TTC549 (cell line): ENCODE measurements around the gene RADIL.

ENCODE experiments used
- FAIRE-seq: peaks from 2 replicates; lab custom pipeline; 2012; peaks lifted over from hg19 to GRCh38; lab: Jason Lieb, UNC

The RADIL gene

DNA sequence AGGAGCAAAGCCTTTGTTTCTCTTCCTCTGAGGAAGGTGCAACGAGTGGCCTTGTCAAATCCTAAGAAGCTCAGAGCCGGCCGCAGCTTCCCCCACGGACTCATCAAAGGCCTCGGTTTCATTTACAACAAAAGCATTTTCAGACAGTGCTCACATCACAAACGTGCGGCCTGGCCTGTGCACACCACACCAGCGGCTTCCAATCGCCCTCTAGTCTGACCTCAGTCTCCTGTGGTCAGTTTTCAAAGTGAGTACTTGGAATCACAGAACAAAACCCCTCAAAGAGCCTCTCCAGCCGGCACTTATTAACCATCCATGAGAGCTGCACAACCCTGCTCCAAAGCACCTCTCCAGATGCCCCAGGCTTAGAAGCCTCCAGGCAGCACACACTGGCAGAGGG lies 3.3 kb downstream of the RADIL start:
- FAIRE-seq: no peak

DNA sequence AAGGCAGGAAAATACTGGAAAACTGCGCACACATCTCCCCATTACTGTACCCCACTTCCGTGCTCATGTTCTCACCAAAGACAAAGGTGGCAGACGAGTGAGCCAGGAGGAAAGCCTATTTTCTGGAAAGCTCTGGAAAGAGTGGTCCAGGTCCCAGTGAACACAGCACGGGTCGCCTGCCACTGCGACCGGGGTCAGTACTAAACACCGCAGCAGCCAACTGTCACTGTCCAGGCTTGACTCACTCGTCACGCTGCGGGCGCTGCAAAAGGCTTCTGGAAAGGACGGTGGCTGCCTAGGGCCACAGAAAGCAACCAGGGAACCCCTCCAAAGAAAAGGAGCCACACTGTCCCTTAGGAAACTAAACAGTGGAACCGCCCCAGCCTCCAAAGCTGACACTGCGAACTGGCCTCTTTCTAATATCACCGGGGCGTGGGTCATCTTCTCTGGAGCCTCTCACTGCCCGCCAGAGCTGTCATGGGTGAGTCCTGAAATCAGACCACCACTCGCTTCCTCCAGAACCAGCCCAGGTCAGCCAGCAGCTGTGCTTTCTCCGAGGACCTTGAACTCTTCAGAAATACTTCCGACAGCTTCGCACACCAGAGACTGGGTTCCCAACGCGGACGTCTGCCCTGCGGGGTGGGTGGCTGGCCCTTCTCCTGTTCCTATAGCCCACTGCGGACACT lies 4.0 kb downstream of the RADIL start:
- FAIRE-seq: no peak

DNA sequence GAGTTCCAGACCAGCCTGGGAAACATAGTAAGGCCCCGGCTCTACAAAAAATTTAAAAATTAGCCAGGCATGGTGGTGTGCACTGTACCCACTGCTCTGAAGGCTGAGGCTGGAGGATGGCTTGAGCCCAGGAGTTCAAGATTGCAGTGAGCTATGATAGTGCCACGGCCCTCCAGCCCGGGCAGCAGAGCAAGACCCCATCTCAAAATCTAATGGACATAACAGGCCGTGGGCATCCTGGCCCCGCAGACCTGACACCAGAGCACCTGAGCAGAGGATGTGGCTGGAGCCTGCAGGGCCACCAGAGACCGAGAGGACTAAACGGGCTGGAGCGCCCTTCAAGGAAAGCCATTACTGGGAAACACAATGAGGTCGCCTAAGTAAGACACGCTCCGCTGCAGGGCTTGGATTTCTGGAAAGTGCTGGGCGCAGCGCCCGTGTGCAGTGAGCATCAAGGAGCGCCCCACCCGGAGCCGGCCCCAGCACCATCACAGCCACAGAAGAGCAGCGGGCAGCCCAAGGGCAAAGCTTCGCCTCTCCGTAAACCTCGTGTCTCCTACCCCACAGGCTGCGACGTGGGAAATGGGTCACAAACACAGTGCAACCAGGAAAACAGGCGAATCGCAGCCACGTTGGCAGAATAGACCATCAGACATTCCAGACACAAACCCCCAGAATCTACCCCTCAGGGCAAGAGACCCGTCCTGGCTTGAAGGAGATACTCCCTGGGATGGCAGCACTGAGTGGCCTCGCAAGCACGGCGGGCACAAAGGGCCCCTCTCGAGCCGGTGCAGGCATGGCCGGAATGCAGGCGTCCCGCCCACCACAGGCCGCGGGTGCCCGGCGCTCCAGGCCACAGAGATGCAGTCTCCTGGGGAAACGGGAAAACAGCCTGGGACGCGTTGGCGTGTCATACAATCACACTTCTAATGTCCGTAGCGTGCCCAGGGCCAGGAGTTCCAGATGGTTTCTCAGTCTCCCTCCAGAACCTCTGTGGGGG lies 4.9 kb downstream of the RADIL start:
- FAIRE-seq: no peak

DNA sequence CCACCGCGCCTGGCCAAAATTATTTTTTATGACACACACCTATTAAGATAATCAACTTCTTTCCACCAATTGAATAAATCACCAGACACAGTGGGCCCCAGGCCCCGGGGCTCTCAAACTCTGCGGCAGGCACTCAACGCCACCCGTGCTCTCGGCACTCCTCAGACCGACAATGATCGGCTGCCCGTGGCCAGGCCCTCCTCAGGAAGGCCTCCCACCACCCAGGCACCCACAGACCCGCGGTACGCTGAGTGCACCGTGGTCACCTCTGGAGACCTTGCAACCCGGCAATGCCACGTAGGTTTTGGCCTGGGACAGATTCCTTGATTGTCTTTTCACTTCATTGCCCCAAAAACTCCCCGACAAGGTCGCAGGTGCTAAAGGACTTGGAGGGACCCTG lies 6.9 kb downstream of the RADIL start:
- FAIRE-seq: no peak

DNA sequence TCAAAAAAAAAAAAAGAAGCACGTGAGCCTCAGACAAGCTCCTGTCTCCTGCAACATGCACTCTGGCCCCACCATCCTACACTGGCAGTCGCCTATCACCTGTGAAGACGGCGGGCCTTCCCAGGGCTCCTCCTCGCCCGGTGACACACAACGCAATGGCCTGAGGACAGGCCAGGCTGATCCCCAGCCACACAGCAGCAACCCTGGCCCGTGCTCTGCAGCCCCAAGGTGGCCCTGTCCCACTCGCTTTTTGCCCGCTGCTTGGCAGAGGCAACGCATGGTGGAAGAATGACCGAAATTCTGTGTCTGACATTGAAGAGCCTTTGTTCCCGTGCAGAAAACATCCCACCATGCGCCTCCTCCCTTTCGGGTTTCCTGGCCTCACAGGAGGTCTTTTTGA lies 8.1 kb downstream of the RADIL start:
- no peak for FAIRE-seq

DNA sequence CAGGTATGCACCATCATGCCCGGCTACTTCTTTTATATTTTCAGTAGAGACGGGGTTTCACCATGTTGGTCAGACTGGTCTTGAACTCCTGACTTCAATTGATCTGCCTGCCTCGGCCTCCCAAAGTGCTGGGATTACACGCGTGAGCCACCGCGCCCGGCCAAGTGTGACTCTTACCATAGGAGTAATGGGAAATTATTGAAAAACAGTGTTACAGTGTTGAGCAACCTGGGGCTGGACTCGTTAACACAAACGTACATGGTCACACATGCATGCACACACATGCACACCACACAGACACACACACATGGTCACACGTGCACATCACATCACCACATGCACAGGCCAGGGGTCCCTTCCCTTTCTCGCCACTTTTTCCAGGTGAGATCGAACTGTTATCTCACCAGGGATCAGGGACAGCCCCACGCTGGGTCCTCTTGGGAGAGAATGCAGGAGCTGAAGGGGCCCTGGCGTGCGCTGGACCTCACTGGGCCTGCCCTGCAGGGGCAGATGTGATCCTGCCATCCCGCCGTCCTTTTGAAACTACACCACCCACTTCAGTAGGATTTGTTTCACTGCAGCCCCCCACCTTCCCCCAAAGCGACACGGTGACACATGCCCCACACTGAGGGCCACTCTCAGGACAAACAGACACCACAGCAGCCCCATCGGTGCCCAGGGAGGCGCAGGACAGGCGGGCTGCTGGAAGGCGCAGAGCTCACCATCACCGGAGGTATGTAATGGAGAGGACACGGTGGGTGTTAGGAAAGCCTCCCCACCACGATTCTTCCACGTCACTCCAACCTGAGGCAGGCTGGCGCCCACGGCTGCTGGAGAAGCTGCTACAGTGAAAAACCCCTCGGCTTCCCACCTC lies 10.2 kb downstream of the RADIL start:
- FAIRE-seq: no peak

DNA sequence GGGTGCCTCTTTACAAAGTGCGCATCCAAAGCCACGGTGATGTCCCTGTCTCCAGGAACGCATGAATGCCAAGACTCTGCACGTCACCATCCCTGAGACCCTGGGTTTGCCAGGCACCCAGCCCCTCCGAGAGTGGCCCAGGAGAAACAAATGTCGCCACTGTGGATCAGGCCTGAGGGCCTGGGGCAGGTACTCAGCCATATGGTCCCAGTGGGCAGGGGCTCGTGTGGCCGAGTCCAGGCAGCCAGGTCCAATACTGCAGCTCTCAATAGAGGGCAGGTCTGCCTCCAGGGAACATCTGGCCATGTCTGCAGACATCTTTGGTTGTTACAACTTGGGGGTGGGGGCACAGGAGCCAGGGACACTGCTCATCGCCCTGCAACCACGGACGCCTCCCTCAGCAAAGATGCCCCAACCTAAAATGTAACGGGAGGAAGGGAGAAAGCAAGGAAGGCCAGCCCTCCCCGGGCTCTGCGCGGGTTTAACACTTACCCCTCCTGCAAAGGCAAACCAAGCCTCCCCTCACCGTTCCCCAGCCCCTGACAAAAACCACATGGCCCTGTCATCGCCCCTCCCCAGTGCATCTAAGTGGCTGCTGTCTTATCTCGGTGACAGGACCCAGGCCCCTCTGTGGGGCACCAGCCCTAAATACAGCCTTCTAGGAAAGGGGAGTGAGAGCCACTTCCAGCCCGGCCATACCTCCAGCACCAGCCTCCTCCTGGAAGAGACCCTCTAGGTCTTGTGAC lies 11.4 kb downstream of the RADIL start:
- FAIRE-seq: no peak

DNA sequence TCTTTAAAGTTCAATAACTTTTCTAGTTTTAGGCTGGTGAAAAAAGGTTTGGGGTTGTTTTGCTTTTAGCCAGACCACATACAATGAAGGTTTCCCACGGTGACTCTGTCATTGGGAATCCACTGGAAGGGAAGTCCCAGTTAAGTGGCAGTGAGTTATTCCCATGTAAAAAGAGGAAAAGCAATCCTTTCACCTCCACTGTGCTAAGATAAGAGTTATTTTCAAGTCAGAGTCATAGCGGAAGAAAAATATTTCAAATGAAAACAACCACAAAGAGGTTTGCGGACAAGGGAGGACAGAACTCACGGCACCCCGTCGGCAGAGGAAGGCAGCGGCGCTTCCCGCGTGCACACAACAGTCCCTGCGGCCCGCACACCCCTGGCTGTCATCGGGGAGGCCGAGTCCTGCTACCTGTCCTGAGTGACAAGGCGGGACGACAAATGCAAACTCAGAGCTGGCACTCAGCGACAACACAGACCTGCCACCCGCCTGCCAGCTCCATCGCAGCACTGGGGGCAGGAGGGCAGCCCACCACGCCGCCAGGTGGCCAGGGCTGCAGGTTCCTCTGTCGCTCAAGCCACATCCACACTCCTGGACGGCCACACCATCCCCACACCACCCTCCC lies 12.3 kb downstream of the RADIL start:
- FAIRE-seq: no peak

DNA sequence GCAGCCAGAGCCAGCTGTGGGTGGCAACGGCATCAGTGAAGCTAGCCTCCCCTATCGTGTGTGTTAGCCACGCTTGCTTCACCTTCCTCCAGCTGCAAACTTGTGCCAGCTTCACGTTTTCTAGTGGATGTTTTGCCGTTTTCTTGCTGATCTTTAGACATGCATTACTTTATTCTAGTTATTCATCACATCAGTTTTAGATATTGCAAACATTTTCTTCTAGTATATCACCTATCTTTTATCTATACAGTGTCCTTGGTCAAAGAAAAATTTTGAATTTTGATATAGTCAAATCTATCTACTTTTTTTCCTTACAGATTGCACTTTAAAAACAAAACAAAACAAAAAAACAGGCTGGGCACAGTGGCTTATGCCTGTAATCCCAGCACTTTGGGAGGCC lies 15.0 kb downstream of the RADIL start:
- FAIRE-seq: no peak

DNA sequence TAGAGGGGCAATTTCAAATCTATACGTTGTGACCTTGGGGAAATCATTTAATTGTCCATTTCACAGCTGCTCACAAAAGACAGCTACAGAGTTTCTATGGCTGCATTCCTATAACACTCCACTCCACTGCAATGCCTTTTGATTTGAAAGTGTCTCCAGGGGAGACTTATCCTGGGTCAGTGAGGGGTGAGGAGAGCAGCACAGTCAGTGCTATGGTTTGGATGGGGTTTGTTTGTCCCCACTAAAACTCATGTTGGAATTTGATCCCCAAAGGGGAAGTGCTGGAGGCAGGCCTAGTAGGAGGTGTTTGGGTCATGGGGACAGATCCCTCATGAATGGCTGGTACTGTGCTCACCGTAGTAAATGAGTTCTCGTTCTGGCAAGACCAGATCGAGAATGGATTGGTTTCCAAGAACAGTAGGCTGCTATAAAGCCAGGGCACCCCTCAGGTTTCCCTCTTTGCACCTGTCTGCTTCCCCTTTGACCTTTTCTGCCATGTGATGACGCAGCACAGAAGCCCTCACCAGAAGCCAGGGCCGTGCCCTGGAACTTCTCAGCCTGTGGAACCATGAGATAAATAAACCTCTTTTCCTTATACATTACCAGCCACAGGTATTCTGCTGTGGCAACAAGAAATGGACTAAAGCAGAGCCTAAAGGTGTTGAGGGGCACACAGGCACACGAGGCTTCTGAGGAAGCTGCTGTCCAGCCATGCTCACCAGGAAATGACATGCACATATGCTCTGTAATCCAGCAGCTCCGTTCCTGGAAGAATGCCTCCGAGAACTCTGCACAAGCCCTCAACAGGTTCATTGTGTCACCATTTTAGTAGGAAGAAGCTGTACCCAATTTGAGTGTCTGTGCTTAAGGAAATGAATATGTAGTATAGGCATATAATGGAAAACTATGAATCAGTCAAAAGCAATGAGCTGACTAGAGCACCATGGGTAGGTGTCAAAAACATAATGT lies 16.7 kb downstream of the RADIL start:
- no peak for FAIRE-seq

DNA sequence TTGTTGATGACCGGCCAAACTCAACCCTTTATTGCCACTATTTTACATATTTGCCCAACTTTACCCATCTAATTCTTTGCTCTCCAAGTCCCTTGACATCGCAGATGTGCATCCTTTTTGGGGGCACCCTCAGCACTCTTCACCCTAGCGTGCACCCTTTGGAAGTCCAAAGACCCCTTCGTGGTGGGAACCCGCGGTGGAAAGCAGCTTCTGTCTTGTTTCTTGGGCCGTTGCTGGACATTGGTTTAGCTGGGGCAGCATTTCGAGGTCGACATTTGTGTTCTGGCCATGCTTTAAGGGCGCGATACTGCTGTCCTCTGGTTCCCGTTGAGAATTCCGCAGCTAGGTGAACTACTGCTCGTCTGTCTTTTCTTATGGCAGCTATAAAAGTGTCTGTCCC lies 21.4 kb downstream of the RADIL start:
- FAIRE-seq: no peak

DNA sequence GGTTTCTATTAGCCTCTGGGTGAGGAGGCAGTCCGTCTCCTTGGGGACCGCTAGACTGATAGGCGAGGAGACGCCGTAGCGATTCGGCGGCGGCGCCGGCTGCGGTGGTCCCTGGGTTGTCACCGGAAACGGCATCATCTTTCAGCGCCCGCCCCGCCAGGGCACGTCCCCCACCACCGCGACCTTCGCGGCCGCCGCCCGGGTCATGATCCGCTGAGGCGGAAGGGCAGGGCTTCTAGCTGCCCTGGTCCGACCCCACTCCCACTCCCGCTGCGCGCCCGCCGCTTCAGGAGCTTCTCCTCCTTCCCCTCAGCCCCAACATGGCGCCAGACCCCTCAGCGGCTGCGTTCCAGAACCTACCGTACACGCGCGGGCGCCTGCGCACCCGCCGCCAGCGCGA lies 21.8 kb downstream of the RADIL start, which contains the start of gene PAPOLB:
Gene PAPOLB (minus strand): TSS at position 358 of the 400 bp plus-strand sequence. CDS start 220 bp downstream, at position 138.
- no peak for FAIRE-seq

DNA sequence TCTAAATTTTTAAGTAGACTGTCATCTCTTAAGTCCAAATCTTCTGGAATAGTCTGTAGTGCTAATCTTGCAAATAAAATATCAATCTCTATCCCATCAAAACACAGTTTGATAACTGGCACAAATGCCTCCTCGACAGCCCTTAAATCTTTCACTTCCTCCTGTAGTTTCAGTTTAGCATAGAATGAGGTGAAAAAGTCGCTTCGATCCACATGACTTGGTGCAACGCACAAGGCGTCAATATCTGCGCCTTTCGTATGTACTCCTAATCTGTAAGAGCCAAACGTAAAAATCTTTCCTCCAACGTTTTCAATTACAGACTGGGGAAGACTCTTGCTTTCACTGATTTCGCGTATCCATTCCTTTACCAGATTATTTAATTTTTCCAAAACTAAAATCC lies 22.3 kb downstream of the RADIL start:
- no peak for FAIRE-seq

DNA sequence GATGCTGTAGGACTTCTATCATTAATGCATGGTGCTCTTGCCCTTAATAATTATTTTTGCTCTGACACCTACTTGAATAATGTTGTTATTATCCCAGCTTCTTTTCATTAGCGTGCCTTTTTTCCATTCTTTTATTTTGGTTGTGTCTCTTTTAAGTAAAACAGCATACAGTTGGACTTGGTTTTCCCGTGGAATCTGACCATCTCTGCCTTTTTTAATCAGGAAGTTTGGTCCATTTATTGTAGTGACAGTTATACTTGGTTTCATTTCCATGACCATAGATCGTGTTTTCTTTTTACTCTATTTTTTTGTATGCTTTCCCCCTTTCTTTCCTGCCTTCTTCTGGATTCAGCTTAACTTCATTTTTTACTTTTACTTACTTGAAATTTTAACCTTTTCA lies 26.3 kb downstream of the RADIL start:
- no peak for FAIRE-seq

DNA sequence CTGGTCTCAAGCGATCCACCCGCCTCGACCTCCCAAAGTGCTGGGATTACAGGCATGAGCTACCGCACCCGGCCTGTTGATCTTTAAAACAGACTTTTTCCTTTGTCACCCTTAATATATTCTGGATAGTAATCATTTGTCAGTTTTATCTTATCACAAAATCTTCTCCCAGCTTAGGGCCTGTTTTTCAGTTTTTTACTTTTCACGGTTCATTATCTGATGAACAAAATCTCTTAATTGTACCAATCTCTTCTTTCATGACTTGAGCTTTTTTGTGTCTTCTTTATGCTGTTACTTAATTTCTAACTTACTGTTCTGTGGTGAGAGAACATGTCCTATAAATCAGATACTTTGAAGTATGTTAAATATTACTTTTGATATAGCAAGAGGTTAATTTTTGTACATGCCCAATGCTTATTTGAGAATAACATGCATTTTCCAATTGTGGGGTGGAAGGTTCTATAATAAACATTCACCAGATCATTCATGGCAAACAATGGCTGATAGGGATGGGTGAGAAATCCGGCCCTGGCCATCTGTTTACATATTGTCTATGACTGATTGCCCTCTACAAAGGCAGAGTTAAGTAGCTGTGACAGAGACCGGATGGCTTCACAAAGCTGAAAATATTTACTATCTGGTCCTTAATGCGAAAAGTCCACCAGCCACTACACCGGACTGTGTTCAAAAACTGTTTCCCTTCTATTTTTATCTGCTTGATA lies 27.0 kb downstream of the RADIL start:
- FAIRE-seq: no peak

DNA sequence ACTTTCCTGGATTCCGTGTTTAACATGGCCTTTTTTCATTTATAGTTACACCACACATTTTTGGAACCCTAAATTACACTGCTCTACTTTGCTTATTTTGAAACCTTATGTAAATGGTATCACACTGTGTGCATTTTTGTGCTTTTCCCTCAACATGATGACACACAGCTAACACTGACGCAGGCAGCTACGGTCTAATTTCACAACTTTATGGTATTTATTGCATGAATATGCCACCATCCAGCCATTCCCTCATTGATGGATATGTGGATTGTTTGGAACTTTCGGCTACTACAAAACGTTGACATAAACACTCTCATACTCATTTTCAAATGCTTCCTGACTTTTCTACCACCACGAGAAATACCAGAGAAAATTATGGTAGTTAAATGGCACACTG lies 28.6 kb downstream of the RADIL start:
- no peak for FAIRE-seq

DNA sequence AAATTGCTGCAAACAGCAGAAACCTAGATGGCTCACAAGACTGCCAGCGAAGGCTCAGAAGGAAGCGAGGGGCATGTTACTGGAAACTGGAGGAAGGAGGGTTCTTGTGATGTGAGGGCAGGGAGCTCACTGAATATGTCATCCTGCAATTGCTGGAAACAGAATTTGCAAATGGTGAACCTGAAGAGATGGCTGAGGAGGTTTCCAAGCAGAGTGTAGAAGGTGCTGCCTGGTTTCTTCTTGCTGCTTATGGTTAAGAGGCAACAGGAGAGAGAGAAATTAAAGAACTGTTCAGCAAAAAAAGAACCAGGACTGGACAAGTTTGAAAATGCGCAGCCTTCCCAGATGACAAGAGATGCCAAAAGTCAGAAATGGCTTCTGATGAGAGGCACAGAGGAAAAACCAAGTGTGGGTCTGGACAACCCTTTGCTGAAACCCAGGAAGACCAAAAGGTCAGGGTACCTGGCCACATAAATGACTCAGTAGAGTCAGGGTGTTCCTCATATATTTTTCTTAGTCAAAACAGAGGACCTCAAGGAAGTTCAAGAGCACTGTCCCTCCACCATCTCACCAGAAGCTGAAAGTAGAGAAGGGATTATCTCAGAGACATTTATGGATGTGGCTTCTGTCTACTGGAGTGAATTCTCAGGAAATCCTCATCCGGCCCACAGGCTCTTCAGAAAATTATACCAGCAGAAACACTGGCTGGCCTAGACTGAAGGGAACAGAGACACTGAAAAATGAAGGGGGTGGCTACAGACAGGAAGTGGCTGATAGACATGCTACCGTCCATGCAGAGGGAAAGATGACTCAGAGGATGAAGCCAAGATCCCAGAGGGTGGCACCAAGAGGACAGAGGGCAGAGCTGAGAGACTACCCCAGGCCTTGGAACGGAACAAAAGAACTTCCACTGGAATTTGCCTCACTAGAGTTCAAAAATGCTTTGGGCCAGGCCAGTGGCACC lies 31.8 kb downstream of the RADIL start:
- FAIRE-seq: no peak

DNA sequence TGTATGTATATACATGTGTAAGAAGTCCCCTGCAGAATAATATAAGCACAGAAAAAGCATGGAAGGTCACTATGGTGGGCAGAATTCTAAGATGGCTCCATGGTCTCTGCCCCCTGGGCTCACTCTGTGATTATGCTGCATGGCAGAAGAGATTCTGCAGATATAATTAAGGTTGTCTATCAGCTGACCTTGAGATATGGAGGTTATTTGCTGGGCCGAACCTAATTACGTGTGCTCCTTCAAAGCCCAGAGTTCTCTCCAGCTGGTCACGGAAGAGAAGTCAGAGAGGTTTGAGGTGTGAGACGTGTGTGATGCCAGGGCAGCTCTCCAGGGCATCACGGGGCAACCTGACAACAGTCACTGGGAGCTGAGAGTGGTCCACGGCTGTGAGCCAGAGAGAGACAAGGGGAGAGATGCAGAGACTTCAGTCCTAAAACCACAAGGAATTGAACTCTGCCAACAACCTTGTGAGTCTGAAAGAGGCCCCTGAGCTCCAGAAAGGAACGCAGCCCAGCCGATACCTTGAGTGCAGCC lies 33.2 kb downstream of the RADIL start:
- no peak for FAIRE-seq
